WTC11 (cell line): Measurements from ENCODE around the gene DTX1. TPM values are rescaled to one million over a fixed set of nuclear protein-coding genes. Genes with fewer than 3 reads are reported as not detected.
A peak's percentile ranks its signal among the peaks of the same experiment; 100 is the strongest.

Experiments
- ATAC-seq: fragments of 200-7000 bp; cut with Tn5 transposase; 2 replicates; pipeline ENCODE4 v1.10.0; 2021; ENCODE audit warnings: mild to moderate bottlenecking, moderate library complexity
- CTCF ChIA-PET: fragments of 300-600 bp; sonication (Branson Sonifier 250); formaldehyde crosslinking; loops from one replicate; lab custom pipeline; 2021; ENCODE audit warnings: antibody characterized with exemption; lab: Charles Lee
- POLR2A ChIA-PET: fragments of 350-600 bp; sonication (Branson Sonifier 250); formaldehyde crosslinking; loops from one replicate; lab custom pipeline; 2021; ENCODE audit warnings: antibody characterized with exemption; lab: Charles Lee
- DNase-seq: peaks from one replicate; pipeline ENCODE4 v3.0.0; 2021; ENCODE audit warnings: low spot score
- H3K27ac Mint-ChIP-seq: 2 replicates; pipeline ENCODE4 v1.8.0; 2021; ENCODE audit warnings: mixed read lengths
- H3K27me3 Mint-ChIP-seq: 2 replicates; pipeline ENCODE4 v1.8.0; 2021; ENCODE audit warnings: low read depth, mild to moderate bottlenecking, moderate library complexity, mixed read lengths
- H3K36me3 Mint-ChIP-seq: 2 replicates; pipeline ENCODE4 v1.8.0; 2021; ENCODE audit warnings: mixed read lengths
- H3K4me1 Mint-ChIP-seq: 2 replicates; pipeline ENCODE4 v1.8.0; 2022; ENCODE audit warnings: mixed read lengths
- H3K4me3 Mint-ChIP-seq: 2 replicates; pipeline ENCODE4 v1.8.0; 2021; ENCODE audit warnings: mild to moderate bottlenecking, moderate library complexity, mixed read lengths
- H3K9me3 Mint-ChIP-seq: 2 replicates; pipeline ENCODE4 v1.8.0; 2021; ENCODE audit warnings: mixed read lengths
- CREM ChIP-seq: sonication (generic); formaldehyde crosslinking; IDR thresholded peaks from 2 replicates; pipeline ENCODE4 v1.8.1; 2022; ENCODE audit warnings: mild to moderate bottlenecking, missing genetic modification reagents, moderate library complexity
- EMX1 ChIP-seq: fragments of 250-450 bp; sonication (Bioruptor Pico); IDR thresholded peaks from 2 replicates; pipeline ENCODE4 v1.8.0; 2021; ENCODE audit warnings: mild to moderate bottlenecking
- FOXP1 ChIP-seq: sonication (generic); formaldehyde crosslinking; IDR thresholded peaks from 2 replicates; pipeline ENCODE4 v1.8.0; 2022; ENCODE audit warnings: missing genetic modification reagents, mild to moderate bottlenecking, moderate library complexity, borderline replicate concordance
- GTF2I ChIP-seq: fragments of 250-450 bp; sonication (Bioruptor Pico); conservative IDR thresholded peaks from 2 replicates; pipeline ENCODE4 v1.4.0; 2021; ENCODE audit warnings: mild to moderate bottlenecking
- NFE2L1 ChIP-seq: sonication (generic); formaldehyde crosslinking; IDR thresholded peaks from 2 replicates; pipeline ENCODE4 v1.8.1; 2023; ENCODE audit warnings: missing genetic modification reagents
- PRRX2 ChIP-seq: fragments of 250-450 bp; sonication (Bioruptor Pico); IDR thresholded peaks from 2 replicates; pipeline ENCODE4 v1.8.0; 2021; ENCODE audit warnings: mild to moderate bottlenecking
- SMAD3 ChIP-seq: sonication (generic); formaldehyde crosslinking; IDR thresholded peaks from 2 replicates; pipeline ENCODE4 v1.8.0; 2022; ENCODE audit warnings: missing genetic modification reagents, mild to moderate bottlenecking, borderline replicate concordance
- SP1 ChIP-seq: sonication (generic); formaldehyde crosslinking; conservative IDR thresholded peaks from 2 replicates; pipeline ENCODE4 v1.8.1; 2022; ENCODE audit warnings: missing genetic modification reagents
- TEAD4 ChIP-seq: sonication (generic); formaldehyde crosslinking; IDR thresholded peaks from 2 replicates; pipeline ENCODE4 v1.8.0; 2022; ENCODE audit warnings: mild to moderate bottlenecking, missing genetic modification reagents
- ZNF219 ChIP-seq: sonication (generic); formaldehyde crosslinking; IDR thresholded peaks from 2 replicates; pipeline ENCODE4 v1.8.0; 2023; ENCODE audit warnings: missing genetic modification reagents, mild to moderate bottlenecking, borderline replicate concordance
- ZNF671 ChIP-seq: fragments of 250-450 bp; sonication (Bioruptor Pico); IDR thresholded peaks from 2 replicates; pipeline ENCODE4 v1.8.0; 2021; ENCODE audit warnings: mild to moderate bottlenecking
- total RNA-seq: library from RNA; stranded (reverse); gene quantifications from 3 replicates; pipeline ENCODE4 v1.2.3, GENCODE V29; 2021
- TF ChIP-seq, protein P1 (sequence below): fragments of 200-600 bp; IDR thresholded peaks from 2 replicates; pipeline ENCODE4 v1.8.0; 2022; ENCODE audit warnings: antibody characterized with exemption
- TF ChIP-seq, protein P2 (sequence below): fragments of 250-450 bp; sonication (Bioruptor Pico); IDR thresholded peaks from 2 replicates; pipeline ENCODE4 v1.9.0; 2021; ENCODE audit warnings: mild to moderate bottlenecking, borderline replicate concordance
- TF ChIP-seq, protein P3 (sequence below): sonication (generic); formaldehyde crosslinking; IDR thresholded peaks from 2 replicates; pipeline ENCODE4 v1.8.1; 2023; ENCODE audit warnings: mild to moderate bottlenecking, missing genetic modification reagents
- TF ChIP-seq, protein P4 (sequence below): sonication (generic); formaldehyde crosslinking; IDR thresholded peaks from 2 replicates; pipeline ENCODE4 v1.8.0; 2023; ENCODE audit warnings: missing genetic modification reagents, mild to moderate bottlenecking, borderline replicate concordance
- TF ChIP-seq, protein P5 (sequence below): fragments of 250-450 bp; sonication (Bioruptor Pico); conservative IDR thresholded peaks from 2 replicates; pipeline ENCODE4 v1.9.0; 2021; ENCODE audit warnings: mild to moderate bottlenecking
- TF ChIP-seq, protein P6 (sequence below): sonication (generic); formaldehyde crosslinking; IDR thresholded peaks from 2 replicates; pipeline ENCODE4 v1.8.1; 2022; ENCODE audit warnings: mild to moderate bottlenecking, missing genetic modification reagents, moderate library complexity, borderline replicate concordance

Gene DTX1
- total RNA-seq, 1 experiment from 2014 or later: 6.2 TPM

DNA sequence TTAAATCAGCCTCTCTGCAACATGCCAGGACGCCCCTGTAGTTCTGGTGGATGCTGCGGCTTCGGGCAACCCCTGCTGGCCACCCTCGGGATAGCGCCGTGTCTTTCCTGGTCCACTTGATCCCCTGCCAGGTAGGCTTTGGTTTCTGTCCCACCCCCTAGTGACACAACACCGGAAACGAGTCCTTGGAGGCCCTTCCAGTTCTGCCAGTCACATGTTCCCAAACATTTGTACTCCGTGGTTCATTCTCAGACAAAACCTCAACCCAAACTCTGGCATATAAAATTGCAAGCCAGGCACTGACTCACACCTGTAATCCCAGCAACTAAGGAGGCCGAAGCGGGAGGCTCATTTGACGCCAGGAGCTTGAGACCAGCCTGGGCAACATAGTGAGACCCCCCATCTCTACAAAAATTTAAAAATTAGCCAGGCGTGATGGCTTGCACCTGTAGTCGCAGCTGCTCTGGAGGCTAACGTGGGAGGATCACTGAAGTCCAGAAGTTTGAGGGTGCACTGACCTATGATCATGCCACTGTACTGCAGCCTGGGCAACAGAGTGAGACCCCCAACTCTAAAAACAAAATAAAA lies 42.0 kb downstream of the DTX1 start (continued):
- TF ChIP-seq, protein P1, sequence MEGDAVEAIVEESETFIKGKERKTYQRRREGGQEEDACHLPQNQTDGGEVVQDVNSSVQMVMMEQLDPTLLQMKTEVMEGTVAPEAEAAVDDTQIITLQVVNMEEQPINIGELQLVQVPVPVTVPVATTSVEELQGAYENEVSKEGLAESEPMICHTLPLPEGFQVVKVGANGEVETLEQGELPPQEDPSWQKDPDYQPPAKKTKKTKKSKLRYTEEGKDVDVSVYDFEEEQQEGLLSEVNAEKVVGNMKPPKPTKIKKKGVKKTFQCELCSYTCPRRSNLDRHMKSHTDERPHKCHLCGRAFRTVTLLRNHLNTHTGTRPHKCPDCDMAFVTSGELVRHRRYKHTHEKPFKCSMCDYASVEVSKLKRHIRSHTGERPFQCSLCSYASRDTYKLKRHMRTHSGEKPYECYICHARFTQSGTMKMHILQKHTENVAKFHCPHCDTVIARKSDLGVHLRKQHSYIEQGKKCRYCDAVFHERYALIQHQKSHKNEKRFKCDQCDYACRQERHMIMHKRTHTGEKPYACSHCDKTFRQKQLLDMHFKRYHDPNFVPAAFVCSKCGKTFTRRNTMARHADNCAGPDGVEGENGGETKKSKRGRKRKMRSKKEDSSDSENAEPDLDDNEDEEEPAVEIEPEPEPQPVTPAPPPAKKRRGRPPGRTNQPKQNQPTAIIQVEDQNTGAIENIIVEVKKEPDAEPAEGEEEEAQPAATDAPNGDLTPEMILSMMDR: peak; percentile 84; the same call in 1 of the 2 replicates

DNA sequence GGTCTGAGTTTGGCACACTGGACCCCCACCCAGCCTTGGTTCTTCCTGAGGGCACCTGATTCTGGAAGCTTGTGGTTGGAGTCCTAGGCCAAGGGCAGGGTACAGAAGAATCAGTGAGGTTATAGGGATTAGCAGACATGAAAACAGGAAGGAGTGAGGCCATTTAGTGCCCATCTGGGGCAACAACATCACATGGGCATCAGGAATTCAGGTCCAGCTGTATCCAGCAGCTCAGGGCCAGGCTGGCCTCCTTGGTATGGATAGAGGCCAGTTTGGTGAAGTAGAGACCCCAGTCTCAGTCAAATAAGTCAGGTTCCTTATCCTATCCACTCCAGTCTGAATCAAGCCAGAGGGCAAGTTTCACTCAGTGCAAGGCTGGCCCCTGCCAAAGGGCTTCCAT lies 42.8 kb downstream of the DTX1 start:
- H3K9me3 Mint-ChIP-seq: no peaks in the 10 kb centered on the region
- ATAC-seq (no peak), DNase-seq (no peak)
- H3K36me3 Mint-ChIP-seq: no peaks in the 10 kb centered on the region
- no peak overlapping the region for H3K27ac Mint-ChIP-seq
- no peaks in the 10 kb centered on the region for H3K27me3 Mint-ChIP-seq
- POLR2A ChIA-PET: no interaction called here
- H3K4me1 Mint-ChIP-seq: peaks cover 9% of the 10 kb centered on the region
- CTCF ChIA-PET: interaction anchor here (1.0 to 3.0 kb wide), 4 partner anchors 10 to 75 kb away, joined by 4 to 13 read pairs (median 5); no protein-coding TSS in a partner anchor
- no peak overlapping the region for H3K4me3 Mint-ChIP-seq
- TF ChIP-seq PRRX2: no peak
- no peak for TF ChIP-seq SP1 (CRISPR knock-in tag)
- TF ChIP-seq, protein P2, sequence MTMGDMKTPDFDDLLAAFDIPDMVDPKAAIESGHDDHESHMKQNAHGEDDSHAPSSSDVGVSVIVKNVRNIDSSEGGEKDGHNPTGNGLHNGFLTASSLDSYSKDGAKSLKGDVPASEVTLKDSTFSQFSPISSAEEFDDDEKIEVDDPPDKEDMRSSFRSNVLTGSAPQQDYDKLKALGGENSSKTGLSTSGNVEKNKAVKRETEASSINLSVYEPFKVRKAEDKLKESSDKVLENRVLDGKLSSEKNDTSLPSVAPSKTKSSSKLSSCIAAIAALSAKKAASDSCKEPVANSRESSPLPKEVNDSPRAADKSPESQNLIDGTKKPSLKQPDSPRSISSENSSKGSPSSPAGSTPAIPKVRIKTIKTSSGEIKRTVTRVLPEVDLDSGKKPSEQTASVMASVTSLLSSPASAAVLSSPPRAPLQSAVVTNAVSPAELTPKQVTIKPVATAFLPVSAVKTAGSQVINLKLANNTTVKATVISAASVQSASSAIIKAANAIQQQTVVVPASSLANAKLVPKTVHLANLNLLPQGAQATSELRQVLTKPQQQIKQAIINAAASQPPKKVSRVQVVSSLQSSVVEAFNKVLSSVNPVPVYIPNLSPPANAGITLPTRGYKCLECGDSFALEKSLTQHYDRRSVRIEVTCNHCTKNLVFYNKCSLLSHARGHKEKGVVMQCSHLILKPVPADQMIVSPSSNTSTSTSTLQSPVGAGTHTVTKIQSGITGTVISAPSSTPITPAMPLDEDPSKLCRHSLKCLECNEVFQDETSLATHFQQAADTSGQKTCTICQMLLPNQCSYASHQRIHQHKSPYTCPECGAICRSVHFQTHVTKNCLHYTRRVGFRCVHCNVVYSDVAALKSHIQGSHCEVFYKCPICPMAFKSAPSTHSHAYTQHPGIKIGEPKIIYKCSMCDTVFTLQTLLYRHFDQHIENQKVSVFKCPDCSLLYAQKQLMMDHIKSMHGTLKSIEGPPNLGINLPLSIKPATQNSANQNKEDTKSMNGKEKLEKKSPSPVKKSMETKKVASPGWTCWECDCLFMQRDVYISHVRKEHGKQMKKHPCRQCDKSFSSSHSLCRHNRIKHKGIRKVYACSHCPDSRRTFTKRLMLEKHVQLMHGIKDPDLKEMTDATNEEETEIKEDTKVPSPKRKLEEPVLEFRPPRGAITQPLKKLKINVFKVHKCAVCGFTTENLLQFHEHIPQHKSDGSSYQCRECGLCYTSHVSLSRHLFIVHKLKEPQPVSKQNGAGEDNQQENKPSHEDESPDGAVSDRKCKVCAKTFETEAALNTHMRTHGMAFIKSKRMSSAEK (CRISPR knock-in tag): no peak
- TF ChIP-seq ZNF671 (CRISPR knock-in tag): no peak
- TF ChIP-seq, protein P3, sequence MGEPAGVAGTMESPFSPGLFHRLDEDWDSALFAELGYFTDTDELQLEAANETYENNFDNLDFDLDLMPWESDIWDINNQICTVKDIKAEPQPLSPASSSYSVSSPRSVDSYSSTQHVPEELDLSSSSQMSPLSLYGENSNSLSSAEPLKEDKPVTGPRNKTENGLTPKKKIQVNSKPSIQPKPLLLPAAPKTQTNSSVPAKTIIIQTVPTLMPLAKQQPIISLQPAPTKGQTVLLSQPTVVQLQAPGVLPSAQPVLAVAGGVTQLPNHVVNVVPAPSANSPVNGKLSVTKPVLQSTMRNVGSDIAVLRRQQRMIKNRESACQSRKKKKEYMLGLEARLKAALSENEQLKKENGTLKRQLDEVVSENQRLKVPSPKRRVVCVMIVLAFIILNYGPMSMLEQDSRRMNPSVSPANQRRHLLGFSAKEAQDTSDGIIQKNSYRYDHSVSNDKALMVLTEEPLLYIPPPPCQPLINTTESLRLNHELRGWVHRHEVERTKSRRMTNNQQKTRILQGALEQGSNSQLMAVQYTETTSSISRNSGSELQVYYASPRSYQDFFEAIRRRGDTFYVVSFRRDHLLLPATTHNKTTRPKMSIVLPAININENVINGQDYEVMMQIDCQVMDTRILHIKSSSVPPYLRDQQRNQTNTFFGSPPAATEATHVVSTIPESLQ: no peak
- no peak for TF ChIP-seq NFE2L1 (CRISPR knock-in tag)
- TF ChIP-seq, protein P4, sequence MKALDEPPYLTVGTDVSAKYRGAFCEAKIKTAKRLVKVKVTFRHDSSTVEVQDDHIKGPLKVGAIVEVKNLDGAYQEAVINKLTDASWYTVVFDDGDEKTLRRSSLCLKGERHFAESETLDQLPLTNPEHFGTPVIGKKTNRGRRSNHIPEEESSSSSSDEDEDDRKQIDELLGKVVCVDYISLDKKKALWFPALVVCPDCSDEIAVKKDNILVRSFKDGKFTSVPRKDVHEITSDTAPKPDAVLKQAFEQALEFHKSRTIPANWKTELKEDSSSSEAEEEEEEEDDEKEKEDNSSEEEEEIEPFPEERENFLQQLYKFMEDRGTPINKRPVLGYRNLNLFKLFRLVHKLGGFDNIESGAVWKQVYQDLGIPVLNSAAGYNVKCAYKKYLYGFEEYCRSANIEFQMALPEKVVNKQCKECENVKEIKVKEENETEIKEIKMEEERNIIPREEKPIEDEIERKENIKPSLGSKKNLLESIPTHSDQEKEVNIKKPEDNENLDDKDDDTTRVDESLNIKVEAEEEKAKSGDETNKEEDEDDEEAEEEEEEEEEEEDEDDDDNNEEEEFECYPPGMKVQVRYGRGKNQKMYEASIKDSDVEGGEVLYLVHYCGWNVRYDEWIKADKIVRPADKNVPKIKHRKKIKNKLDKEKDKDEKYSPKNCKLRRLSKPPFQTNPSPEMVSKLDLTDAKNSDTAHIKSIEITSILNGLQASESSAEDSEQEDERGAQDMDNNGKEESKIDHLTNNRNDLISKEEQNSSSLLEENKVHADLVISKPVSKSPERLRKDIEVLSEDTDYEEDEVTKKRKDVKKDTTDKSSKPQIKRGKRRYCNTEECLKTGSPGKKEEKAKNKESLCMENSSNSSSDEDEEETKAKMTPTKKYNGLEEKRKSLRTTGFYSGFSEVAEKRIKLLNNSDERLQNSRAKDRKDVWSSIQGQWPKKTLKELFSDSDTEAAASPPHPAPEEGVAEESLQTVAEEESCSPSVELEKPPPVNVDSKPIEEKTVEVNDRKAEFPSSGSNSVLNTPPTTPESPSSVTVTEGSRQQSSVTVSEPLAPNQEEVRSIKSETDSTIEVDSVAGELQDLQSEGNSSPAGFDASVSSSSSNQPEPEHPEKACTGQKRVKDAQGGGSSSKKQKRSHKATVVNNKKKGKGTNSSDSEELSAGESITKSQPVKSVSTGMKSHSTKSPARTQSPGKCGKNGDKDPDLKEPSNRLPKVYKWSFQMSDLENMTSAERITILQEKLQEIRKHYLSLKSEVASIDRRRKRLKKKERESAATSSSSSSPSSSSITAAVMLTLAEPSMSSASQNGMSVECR (CRISPR knock-in tag): no peak
- no peak for TF ChIP-seq FOXP1 (CRISPR knock-in tag)
- TF ChIP-seq CREM: no peak
- no peak for TF ChIP-seq SMAD3 (CRISPR knock-in tag)
- TF ChIP-seq EMX1 (CRISPR knock-in tag): no peak
- TF ChIP-seq, protein P5, sequence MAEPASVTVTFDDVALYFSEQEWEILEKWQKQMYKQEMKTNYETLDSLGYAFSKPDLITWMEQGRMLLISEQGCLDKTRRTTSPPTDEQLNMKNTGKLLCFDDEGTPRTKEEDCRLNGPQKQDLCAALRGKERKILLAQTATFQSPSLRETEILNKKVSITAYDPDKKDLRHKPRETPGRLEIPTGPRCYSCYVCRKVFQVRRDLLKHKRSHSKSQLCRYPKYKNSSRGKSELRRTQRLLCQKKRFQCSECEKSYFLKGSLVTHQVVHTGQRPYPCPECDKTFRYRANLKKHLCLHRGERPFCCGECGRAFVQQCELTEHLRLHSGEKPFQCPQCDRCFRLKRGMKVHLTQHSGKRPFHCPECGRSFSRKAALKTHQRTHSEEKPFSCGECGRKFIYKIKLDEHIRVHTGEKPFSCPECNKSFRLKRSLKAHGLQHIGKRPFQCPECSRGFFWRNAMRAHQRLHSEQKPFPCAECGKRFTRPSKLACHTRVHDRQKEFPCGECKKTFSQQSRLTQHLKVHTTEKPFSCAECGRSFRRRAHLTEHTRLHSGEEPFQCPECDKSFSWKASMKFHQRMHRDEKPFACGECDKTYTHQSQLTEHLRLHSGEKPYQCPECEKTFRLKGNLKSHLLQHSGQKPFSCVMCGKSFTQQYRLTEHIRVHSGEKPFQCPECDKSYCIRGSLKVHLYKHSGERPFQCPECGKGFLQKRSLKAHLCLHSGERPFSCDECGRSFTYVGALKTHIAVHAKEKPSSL: no peak
- no peak for TF ChIP-seq TEAD4 (CRISPR knock-in tag)
- TF ChIP-seq ZNF219 (CRISPR knock-in tag): no peak
- TF ChIP-seq, protein P1: no peak; the same call in 1 of the 2 replicates
- TF ChIP-seq, protein P6, sequence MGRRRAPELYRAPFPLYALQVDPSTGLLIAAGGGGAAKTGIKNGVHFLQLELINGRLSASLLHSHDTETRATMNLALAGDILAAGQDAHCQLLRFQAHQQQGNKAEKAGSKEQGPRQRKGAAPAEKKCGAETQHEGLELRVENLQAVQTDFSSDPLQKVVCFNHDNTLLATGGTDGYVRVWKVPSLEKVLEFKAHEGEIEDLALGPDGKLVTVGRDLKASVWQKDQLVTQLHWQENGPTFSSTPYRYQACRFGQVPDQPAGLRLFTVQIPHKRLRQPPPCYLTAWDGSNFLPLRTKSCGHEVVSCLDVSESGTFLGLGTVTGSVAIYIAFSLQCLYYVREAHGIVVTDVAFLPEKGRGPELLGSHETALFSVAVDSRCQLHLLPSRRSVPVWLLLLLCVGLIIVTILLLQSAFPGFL (CRISPR knock-in tag): no peak
- TF ChIP-seq GTF2I (CRISPR knock-in tag): no peak
